BJ (cell line): ENCODE measurements around the gene ZC3H12C. TPM values are rescaled to one million over a fixed set of nuclear protein-coding genes. Genes with fewer than 3 reads are reported as not detected.

ENCODE experiments used
- CTCF ChIA-PET: fragments of 350-600 bp; formaldehyde crosslinking; extraction: SDS; loops from one replicate; lab custom pipeline; 2021; ENCODE audit warnings: antibody characterized with exemption, inconsistent platforms; lab: Yijun Ruan, JAX
- POLR2A ChIA-PET: fragments of 300-600 bp; sonication (Branson Sonifier 250); formaldehyde crosslinking; extraction: SDS; loops from one replicate; lab custom pipeline; 2021; ENCODE audit warnings: antibody characterized with exemption; lab: Charles Lee
- DNase-seq: peaks from one replicate; pipeline ENCODE4 v3.0.0-alpha.2; 2011; ENCODE audit warnings: low read depth
- H3K27me3 ChIP-seq: 2 replicates; pipeline ENCODE4 v1.6.0; 2011; ENCODE audit warnings: low read length; ENCODE audit not compliant: control insufficient read depth, insufficient read depth
- H3K36me3 ChIP-seq: 2 replicates; pipeline ENCODE4 v1.5.1; 2011; ENCODE audit warnings: low read length; ENCODE audit not compliant: control insufficient read depth, insufficient read depth
- H3K4me3 ChIP-seq: 2 replicates; pipeline ENCODE4 v1.5.1; 2011; ENCODE audit warnings: low read depth, mild to moderate bottlenecking, control low read depth, low read length
- CTCF ChIP-seq: IDR thresholded peaks from 2 replicates; pipeline ENCODE4 v1.5.1; 2011; ENCODE audit warnings: low read depth, mild to moderate bottlenecking, control low read depth, inconsistent platforms, low read length, moderate library complexity; ENCODE audit not compliant: insufficient read depth
- polyA plus RNA-seq: library from polyadenylated mRNA; depleted of rRNA; stranded (reverse); fragments of >200 nt; gene quantifications from 2 replicates; pipeline ENCODE4 v1.2.3, GENCODE V29; 2011

ZC3H12C gene
- polyA plus RNA-seq, 1 experiment = 5.2 TPM

- DNase-seq = no peak
- Histone ChIP-seq H3K27me3 (no peaks in the 10 kb centered on the region), H3K4me3 (no peak overlapping the region), H3K36me3 (no peaks in the 10 kb centered on the region)
- POLR2A ChIA-PET = no interaction called here
- CTCF ChIA-PET = no interaction called here
- TF ChIP-seq CTCF = no peak
Observed at GRCh38 chr11:110072930-110073329, 20.3 kb upstream of the ZC3H12C start.

- no peaks in the 10 kb centered on the region for H3K27me3 ChIP-seq
- no peak for TF ChIP-seq CTCF
- no peak for DNase-seq
- no peaks in the 10 kb centered on the region for H3K36me3 ChIP-seq
- POLR2A ChIA-PET = no interaction called here
- H3K4me3 ChIP-seq = no peak overlapping the region
- CTCF ChIA-PET = no interaction called here
Observed at GRCh38 chr11:110074499-110074898, 18.7 kb upstream of the ZC3H12C start.

- no peak for DNase-seq
- POLR2A ChIA-PET = no interaction called here
- no peak for TF ChIP-seq CTCF
- Histone ChIP-seq H3K27me3 (no peaks in the 10 kb centered on the region), H3K4me3 (no peak overlapping the region), H3K36me3 (no peaks in the 10 kb centered on the region)
- CTCF ChIA-PET = interaction anchor here (1.3 kb wide), 1 partner anchor 45 kb away, joined by 4 read pairs; no protein-coding TSS in a partner anchor
Observed at GRCh38 chr11:110075105-110075846, 17.9 kb upstream of the ZC3H12C start.

- Histone ChIP-seq H3K27me3 (no peaks in the 10 kb centered on the region), H3K4me3 (no peak overlapping the region), H3K36me3 (no peaks in the 10 kb centered on the region)
- ChIA-PET CTCF (interaction anchor here (1.3 kb wide), 1 partner anchor 44 kb away, joined by 4 read pairs; no protein-coding TSS in a partner anchor), POLR2A (no interaction called here)
- DNase-seq = no peak
- no peak for TF ChIP-seq CTCF
Observed at GRCh38 chr11:110075847-110076208, 17.4 kb upstream of the ZC3H12C start.

- no peak overlapping the region for H3K4me3 ChIP-seq
- no peaks in the 10 kb centered on the region for H3K36me3 ChIP-seq
- ChIA-PET CTCF (interaction anchor here (0.6 to 1.3 kb wide), 3 partner anchors 16 to 356 kb away, joined by 3 to 4 read pairs (median 3); partner anchors contain the start of gene ZC3H12C), POLR2A (no interaction called here)
- H3K27me3 ChIP-seq = no peaks in the 10 kb centered on the region
- no peak for DNase-seq
- no peak for TF ChIP-seq CTCF
Observed at GRCh38 chr11:110076371-110076965, 16.7 kb upstream of the ZC3H12C start.
